ENCODE measurements around the gene DISP2. TPM values are rescaled to one million over a fixed set of nuclear protein-coding genes. Genes with fewer than 3 reads are reported as not detected.

DISP2 gene
- total RNA-seq, 4 donors from 2014 or later = 0.14 to 0.85 TPM; not detected in 2

DNA sequence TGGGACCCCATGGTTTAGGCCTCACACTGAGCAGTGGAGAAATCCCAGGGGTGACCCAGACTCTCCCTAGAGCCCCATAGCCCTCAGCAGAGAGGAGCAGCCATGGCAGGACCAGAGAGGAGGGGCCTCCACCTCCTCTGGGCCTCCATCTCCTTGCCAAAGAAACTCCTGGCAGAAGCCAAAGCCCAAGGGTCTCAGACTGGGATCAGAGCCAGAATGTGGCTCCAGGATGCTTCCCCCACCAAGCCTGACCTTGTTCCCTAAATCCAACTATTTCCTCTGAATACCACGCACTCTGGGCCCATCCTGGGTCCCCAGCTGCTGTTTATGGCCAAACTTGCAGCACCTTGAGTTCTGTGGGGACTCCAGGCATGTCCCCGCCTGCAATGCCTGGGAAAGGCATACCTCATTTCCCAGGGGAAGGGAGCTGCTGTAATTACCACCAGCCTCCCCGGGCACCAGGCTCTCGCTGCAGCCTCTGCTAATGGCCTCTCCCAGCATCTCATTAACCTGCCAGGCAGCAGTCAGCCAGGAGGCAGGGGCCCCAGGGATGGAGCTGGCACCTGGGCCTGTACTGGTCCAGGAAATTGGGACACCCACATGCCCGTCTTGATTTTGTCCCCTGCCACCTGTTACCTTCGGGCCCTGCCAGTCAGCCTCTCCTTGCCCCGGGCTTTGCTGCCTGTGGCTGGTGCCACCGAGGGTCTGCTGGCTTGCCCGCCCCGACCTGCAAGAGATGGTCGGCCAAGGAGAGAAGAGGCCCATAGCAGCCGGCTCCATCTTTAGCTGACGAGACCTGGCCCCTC, 21.9 kb upstream of the DISP2 start:
- Histone ChIP-seq H3K27ac (peak overlapping the region in 1 of 2 donors; percentile 97), H3K4me1 (peaks cover 6 to 26% of the 10 kb centered on the region in 2 donors), H3K27me3 (no peaks in the 10 kb centered on the region), H3K4me3 (no peak overlapping the region), H3K9me3 (no peaks in the 10 kb centered on the region), H3K36me3 (no peaks in the 10 kb centered on the region)
- TF ChIP-seq, protein P1, sequence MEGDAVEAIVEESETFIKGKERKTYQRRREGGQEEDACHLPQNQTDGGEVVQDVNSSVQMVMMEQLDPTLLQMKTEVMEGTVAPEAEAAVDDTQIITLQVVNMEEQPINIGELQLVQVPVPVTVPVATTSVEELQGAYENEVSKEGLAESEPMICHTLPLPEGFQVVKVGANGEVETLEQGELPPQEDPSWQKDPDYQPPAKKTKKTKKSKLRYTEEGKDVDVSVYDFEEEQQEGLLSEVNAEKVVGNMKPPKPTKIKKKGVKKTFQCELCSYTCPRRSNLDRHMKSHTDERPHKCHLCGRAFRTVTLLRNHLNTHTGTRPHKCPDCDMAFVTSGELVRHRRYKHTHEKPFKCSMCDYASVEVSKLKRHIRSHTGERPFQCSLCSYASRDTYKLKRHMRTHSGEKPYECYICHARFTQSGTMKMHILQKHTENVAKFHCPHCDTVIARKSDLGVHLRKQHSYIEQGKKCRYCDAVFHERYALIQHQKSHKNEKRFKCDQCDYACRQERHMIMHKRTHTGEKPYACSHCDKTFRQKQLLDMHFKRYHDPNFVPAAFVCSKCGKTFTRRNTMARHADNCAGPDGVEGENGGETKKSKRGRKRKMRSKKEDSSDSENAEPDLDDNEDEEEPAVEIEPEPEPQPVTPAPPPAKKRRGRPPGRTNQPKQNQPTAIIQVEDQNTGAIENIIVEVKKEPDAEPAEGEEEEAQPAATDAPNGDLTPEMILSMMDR (IDR thresholded peaks at IDR 0.05) = no peak
- TF ChIP-seq POLR2A (IDR thresholded peaks at IDR 0.05) = no peak
- no peak for DNase-seq
- intact Hi-C loops (cut with DNase I; ENCODE audit: low total_unique reads) = no loop called here

DNA sequence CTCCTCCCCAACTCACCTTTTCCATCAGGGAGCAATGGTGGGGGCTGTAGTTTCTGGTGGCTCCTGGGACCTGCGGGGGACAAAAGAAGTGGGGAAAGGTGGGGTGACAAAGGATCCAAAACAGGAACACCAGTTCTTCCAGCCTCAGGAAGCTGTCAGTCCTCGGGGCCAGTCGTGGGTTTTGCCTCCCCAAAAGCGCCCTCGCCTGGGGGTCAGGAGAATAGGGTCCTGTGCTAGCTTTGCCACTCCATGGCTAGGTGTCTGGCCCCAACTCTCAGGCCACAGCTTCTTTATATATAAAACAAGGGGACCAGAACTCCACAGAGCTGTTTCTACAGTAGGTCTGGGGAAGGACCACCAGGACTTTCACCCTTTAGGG, 21.3 kb upstream of the DISP2 start:
- H3K27me3 ChIP-seq = no peaks in the 10 kb centered on the region
- no peak for TF ChIP-seq POLR2A (IDR thresholded peaks at IDR 0.05)
- TF ChIP-seq, protein P1 (IDR thresholded peaks at IDR 0.05) = no peak
- no peaks in the 10 kb centered on the region for H3K36me3 ChIP-seq
- no peaks in the 10 kb centered on the region for H3K9me3 ChIP-seq
- no peak overlapping the region for H3K4me3 ChIP-seq
- peak overlapping the region; percentile 96 to 97 for H3K27ac ChIP-seq
- intact Hi-C loops (cut with DNase I; ENCODE audit: low total_unique reads) = no loop called here
- peaks cover 7 to 26% of the 10 kb centered on the region in 2 donors for H3K4me1 ChIP-seq
- DNase-seq = no peak

DNA sequence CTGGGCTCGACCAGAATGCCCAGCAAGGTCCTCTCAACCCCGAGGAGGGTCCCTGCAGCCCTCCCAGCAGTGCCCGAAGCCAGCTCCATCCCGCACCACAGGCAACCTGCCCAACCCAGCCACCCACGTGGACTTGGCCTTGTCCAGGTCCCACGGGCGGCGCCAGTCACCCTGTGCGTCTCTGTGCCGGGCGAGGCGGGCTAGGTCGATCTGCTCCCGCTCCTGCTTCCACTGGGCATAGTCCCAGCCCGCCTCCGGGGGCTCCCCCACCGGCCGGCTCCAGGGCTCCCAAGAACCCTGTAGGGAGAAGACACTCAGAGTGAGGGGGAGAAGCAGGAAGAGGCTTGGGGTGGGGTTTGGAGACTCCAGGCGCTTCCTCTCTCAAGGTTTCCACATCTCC, 20.4 kb upstream of the DISP2 start:
- TF ChIP-seq, protein P1 (IDR thresholded peaks at IDR 0.05) = no peak
- no peak for TF ChIP-seq POLR2A (IDR thresholded peaks at IDR 0.05)
- Histone ChIP-seq H3K4me3 (no peak overlapping the region), H3K36me3 (no peaks in the 10 kb centered on the region), H3K27ac (peak overlapping the region; percentile 96 to 97), H3K27me3 (no peaks in the 10 kb centered on the region), H3K4me1 (peaks cover 7 to 26% of the 10 kb centered on the region in 2 donors), H3K9me3 (no peaks in the 10 kb centered on the region)
- peak; percentile 50 to 54 for DNase-seq
- intact Hi-C loops (cut with DNase I; ENCODE audit: low total_unique reads) = no loop called here

DNA sequence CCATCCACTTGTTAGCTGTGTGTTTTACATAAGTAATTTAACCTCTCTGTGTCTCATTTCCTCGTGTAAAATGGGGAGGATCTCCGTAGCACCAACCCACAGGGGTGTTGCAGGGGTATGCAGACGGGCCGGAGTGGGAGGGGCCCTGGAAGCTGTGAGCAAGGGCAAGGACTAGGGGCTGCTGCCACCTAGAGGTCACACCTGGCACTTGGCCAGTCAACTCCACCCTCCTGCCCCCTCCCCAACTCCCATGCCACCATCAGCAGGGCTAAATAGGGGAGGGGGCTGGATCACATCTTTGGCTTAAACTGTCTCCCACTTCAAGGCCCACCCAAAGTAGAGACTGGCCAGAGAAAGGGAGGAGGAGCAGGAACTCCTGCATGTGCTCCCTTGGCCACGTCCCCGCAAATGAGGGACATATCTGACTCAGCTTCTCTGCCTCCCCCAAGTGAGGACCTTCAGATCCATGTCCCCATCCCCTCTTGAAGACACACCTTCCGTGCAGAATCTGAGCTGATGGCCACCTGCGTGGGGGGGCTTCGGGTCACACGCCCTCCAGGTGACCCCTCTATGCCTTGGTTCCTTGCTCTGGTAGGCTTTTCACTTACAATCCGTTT, 19.9 kb upstream of the DISP2 start:
- H3K27ac ChIP-seq = peak overlapping the region; percentile 96 to 97
- peaks cover 7 to 26% of the 10 kb centered on the region in 2 donors for H3K4me1 ChIP-seq
- H3K4me3 ChIP-seq = no peak overlapping the region
- no peaks in the 10 kb centered on the region for H3K27me3 ChIP-seq
- H3K9me3 ChIP-seq = no peaks in the 10 kb centered on the region
- TF ChIP-seq POLR2A (IDR thresholded peaks at IDR 0.05) = no peak
- TF ChIP-seq, protein P1 (IDR thresholded peaks at IDR 0.05) = peak; percentile 41 to 57 (median 55)
- H3K36me3 ChIP-seq = no peaks in the 10 kb centered on the region
- intact Hi-C loops (cut with DNase I; ENCODE audit: low total_unique reads) = no loop called here
- DNase-seq = peak; percentile 55 to 69

All from uterus (tissue), 4 donors.